ENCODE results near the gene GINM1.

GINM1 gene

DNA sequence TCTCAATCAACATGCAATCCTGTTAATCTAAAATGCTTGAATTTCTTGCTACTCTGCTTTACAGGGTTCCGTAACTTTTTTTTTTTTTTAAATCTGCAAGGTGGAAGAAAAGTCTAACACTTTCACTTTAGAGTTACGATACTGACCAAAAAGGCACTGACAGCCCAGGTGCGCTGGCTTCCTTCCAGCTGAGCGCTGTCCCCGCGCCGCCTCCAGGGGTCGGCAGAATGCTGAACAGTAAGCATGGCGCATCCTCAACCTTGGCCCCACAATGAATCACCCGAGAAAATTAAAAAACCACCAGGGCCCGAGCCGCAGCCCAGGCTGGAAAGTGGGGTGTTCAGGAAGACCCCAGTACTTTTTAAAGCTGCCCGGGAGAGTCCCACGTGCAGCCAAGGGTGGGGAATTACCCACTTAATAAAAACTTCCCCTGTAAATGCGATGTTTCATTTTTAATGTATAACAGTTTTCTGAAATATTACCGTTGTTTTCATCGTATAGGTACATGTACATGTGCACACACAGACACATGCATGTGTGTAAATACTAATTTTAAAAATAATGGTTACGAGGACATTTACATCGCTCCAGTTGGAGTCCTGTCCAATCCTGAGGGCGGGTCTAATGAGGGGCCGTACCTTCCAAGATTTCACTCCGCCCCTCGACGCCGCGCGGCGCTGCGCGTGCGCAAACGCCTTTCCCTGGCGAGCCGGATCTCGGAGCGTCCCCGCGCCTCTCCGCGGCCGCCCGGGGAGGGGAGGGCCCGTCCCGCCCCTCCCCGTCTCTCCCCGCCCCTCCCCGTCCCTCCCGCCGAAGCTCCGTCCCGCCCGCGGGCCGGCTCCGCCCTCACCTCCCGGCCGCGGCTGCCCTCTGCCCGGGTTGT, at the start of gene GINM1:
Gene GINM1 (plus strand): TSS at position 849 of the 883 bp plus-strand sequence. CDS start 40 bp downstream, outside the sequence.
- peak; percentile 97 for DNase-seq

DNA sequence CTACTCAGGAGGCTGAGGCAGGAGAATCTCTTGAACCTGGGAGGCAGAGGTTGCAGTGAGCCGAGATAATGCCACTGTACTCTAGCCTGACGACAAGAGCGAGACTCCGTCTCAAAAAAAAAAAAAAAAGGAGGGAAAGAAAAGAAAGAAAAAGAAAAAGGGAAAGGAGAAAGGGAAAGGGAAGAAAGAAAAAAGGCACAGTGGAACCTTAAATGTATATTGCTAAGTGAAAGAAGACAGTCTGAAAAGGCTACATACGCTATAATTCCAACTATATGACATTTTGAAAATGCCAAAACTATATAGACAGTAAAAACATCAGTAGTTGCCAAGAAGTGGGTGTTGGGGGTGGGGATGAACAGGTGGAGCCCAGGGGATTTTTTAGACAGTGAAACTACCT, 36.5 kb upstream of the GINM1 start:
- DNase-seq: no peak

GRCh38 chr6:149534742-149535141, 31.4 kb upstream of the GINM1 start:
- no peak for DNase-seq

GRCh38 chr6:149541139-149541538, 25.0 kb upstream of the GINM1 start:
- no peak for DNase-seq

- DNase-seq: peak; percentile 21
Measured at GRCh38 chr6:149544646-149545257, 21.4 kb upstream of the GINM1 start.

DNA sequence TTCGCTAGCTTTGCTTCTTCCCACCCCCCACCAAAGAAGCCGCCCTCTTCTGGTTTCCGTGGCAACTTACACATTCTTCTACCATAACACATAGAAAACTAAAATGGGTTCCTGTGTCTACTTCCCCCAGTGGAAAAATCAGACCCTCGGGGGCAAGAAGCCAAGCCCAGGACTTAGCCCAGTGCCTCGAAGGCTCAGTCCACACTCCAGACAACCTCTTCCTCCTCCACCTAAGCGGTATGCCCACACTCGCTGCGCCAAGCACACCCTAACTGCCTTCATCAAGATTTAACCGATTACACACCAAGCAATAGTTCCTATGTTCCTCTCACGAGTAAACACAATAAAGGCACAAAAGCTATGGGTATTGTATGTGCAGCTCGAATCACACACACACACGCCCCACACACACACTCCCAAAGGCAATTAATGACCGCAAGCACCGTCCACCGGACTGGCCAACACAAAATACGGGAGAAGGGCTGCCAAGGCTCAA, 20.9 kb upstream of the GINM1 start:
- peak; percentile 88 for DNase-seq

- DNase-seq: peak; percentile 95
Measured at GRCh38 chr6:149545754-149546471, 20.3 kb upstream of the GINM1 start, which contains the start of gene PPIL4. Gene PPIL4, minus strand, starts transcription at chr6:149546043. Its CDS starts 38 bp downstream, at chr6:149546005.

GRCh38 chr6:149551920-149552319, 14.3 kb upstream of the GINM1 start:
- DNase-seq: no peak

GRCh38 chr6:149558029-149558428, 8.1 kb upstream of the GINM1 start:
- no peak for DNase-seq

GRCh38 chr6:149559389-149559788, 6.8 kb upstream of the GINM1 start:
- DNase-seq: no peak

GRCh38 chr6:149560736-149561135, 5.4 kb upstream of the GINM1 start:
- DNase-seq: peak; percentile 66

DNA sequence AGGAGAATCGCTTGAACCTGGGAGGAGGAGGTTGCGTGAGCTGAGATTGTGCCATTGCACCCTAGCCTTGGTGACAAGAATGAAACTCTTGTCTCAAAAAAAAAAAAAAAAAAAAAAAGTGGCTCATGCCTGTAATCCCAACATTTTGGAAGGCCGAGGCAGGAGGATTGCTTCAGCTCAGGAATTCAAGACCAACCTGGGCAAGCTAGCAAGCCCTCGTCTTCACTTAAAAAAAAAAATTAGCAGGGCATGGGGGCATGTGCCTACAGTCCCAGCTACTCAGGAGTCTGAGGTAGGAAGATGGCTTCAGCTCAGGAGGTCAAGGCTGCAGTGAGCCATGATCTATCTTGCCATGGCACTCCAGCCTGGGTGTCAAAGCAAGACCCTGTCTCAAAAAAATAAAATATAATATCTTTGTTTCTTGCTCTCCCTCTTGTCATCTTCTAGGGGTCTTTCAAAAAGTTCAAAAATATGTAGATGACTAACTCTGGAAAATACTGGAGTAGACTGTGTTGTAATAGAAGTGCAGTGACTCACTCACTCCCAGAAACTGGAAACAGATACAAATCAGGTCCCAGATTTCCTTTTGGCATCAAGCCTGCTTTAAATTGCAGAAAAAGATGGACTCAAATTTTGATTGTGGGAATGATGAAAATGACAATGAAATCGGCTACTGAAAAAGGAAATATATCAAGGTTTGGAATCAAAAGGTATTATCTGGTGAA, 2.8 kb upstream of the GINM1 start:
- no peak for DNase-seq

GRCh38 chr6:149563928-149564325, 2.2 kb upstream of the GINM1 start:
- DNase-seq: no peak

DNA sequence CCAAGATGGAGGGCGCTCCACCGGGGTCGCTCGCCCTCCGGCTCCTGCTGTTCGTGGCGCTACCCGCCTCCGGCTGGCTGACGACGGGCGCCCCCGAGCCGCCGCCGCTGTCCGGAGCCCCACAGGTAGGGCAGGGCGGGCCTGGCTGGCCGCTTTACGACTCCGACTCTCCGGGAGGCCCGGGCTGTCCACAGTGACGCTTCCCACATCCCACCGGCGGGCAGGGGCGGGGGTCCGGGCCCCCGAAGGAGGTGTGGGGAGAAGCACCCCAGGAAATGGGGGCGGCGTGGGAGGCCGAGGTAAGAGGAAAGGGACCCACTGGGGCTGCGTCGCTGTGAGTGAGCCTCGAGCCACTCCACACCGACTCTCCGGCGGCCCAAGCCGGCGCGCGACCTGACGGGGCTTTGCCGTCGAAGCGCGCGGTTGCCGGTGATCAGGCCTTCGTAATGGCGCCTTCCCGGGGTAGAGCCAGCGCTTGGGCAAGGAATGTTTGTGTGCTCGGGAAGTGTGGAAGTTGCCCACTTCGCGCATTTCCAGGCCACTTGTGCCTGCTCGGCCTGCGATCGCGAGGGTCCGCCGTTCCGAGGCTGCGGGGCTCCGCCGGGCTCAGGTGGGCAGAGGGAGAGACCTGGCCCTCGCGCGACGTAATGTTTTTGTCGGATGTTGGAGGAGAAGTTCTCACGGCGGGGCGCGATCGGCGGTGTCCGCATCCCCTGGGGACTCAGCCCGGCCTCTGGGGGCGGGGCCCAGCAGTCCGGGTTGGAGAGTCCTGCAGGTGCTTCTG, 427 bp downstream of the GINM1 start:
- DNase-seq: peak; percentile 62

GRCh38 chr6:149567194-149567586, 1.0 kb downstream of the GINM1 start:
- DNase-seq: no peak

- no peak for DNase-seq
Measured at GRCh38 chr6:149567945-149568585, 1.9 kb downstream of the GINM1 start.

- no peak for DNase-seq
Measured at GRCh38 chr6:149580880-149581279, 14.7 kb downstream of the GINM1 start.

- DNase-seq: no peak
Measured at GRCh38 chr6:149581349-149581748, 15.2 kb downstream of the GINM1 start.

DNA sequence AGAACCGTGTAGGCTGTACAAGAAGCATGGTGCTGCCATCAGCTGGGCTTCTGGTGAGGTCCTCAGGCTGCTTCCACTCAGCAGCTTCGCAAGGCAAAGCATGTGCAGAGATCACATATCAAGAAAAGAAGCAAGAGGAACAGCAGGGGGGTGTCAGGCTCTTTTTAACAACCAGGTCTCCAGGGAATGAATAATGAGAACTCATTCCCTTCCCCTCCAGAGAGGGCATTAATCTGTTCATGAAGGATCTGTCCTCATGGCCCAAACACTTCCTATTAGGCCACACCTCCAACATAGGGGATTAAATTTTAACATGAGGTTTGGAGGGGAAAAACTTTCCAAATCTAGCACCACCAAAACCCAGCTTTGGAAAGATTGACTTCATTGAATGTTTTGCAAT, 20.0 kb downstream of the GINM1 start:
- no peak for DNase-seq

- no peak for DNase-seq
Measured at GRCh38 chr6:149592983-149593382, 26.8 kb downstream of the GINM1 start.

DNA sequence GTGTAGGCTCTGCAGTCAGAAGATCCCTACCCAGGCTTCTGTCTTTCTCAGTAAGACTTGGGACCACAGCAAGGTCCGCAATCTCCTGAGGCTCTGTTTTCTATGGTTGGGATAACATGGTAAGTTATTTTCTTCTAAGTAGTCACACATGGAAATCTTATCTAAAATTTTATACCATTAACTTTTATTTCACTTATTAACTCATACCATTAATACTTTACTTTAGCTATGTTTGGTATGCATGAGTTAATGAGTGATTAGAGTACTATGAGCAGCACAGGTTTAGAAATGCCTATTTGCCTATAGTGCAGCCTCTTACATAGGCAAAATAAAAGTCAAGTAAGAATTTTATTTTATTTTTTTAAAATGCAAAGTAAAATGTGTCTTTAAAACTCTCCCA, 27.2 kb downstream of the GINM1 start:
- no peak for DNase-seq

Measured in hematopoietic multipotent progenitor cell treated with erythropoietin and hydrocortisone succinate and interleukin-3 and kit ligand, for 6 days (in vitro differentiated cells).